K562 (cell line): ENCODE results near the gene ATP6V1F. TPM values are rescaled to one million over a fixed set of nuclear protein-coding genes. Genes with fewer than 3 reads are reported as not detected.

Experiments used
- ARHGAP35 ChIP-seq: fragments of 450-650 bp; IDR thresholded peaks from 2 replicates; pipeline ENCODE4 v1.6.1; 2018; ENCODE audit not compliant: partially characterized antibody
- ATF7 ChIP-seq: fragments of 450-650 bp; IDR thresholded peaks from 2 replicates; pipeline ENCODE4 v1.7.1; 2014; ENCODE audit warnings: mild to moderate bottlenecking, moderate library complexity
- COPS2 ChIP-seq: fragments of 450-650 bp; conservative IDR thresholded peaks from 2 replicates; pipeline ENCODE4 v1.6.1; 2016; ENCODE audit warnings: mild to moderate bottlenecking, moderate library complexity
- ELF1 ChIP-seq: fragments of 200-800 bp; sonication (Bioruptor generic); IDR thresholded peaks from 2 replicates; pipeline ENCODE4 v1.6.1; 2016; ENCODE audit warnings: missing genetic modification characterization, missing compliant biosample characterization
- FOXK2 ChIP-seq, 2 experiments: fragments of 450-650 bp; IDR thresholded peaks in 1 of 2; conservative IDR thresholded peaks in 1 of 2; 2 replicates each; pipeline ENCODE4 v1.6.1; 2016; ENCODE audit warnings: low read depth in 2 of 2, mild to moderate bottlenecking in 1 of 2
- HEY1 ChIP-seq: fragments of 250-450 bp; sonication (Bioruptor Pico); IDR thresholded peaks from 2 replicates; pipeline ENCODE4 v1.5.0; 2020; ENCODE audit warnings: mild to moderate bottlenecking, moderate library complexity, borderline replicate concordance
- IRF1 ChIP-seq: sonication (generic); formaldehyde crosslinking; IDR thresholded peaks from 2 replicates; pipeline ENCODE4 v1.8.0; 2022; ENCODE audit warnings: missing genetic modification reagents, mild to moderate bottlenecking, borderline replicate concordance
- KHSRP ChIP-seq: fragments of 450-650 bp; IDR thresholded peaks from 2 replicates; pipeline ENCODE4 v1.6.1; 2017
- MAFK ChIP-seq: IDR thresholded peaks from 2 replicates; pipeline ENCODE4 v1.6.1; 2011; ENCODE audit warnings: low read length, improper control_type of control experiment
- MBD1 ChIP-seq: fragments of 250-450 bp; sonication (Bioruptor Pico); IDR thresholded peaks from 2 replicates; pipeline ENCODE4 v1.8.0; 2022; ENCODE audit warnings: inconsistent platforms
- MTA1 ChIP-seq: fragments of 450-650 bp; IDR thresholded peaks from 2 replicates; pipeline ENCODE4 v1.6.1; 2017; ENCODE audit warnings: borderline replicate concordance
- NFRKB ChIP-seq: fragments of 450-650 bp; IDR thresholded peaks from 2 replicates; pipeline ENCODE4 v1.6.1; 2016; ENCODE audit warnings: low read depth
- PML ChIP-seq: IDR thresholded peaks from 2 replicates; pipeline ENCODE4 v1.6.1; 2012; ENCODE audit warnings: low read length, inconsistent platforms
- POLR2AphosphoS5 ChIP-seq: IDR thresholded peaks from 2 replicates; pipeline ENCODE4 v1.6.1; 2011; ENCODE audit warnings: mild to moderate bottlenecking, low read depth, low read length, moderate library complexity; ENCODE audit not compliant: control insufficient read depth, insufficient read depth
- RBM15 ChIP-seq: fragments of 200-400 bp; formaldehyde crosslinking; IDR thresholded peaks from 2 replicates; pipeline ENCODE4 v1.6.1; 2018; ENCODE audit warnings: mild to moderate bottlenecking, low read length, moderate library complexity; ENCODE audit not compliant: insufficient read depth
- RBM22 ChIP-seq: fragments of 200-400 bp; formaldehyde crosslinking; IDR thresholded peaks from 2 replicates; pipeline ENCODE4 v1.6.1; 2018; ENCODE audit warnings: low read length, low read depth; ENCODE audit not compliant: poor library complexity, severe bottlenecking
- SPI1 ChIP-seq: IDR thresholded peaks from 2 replicates; pipeline ENCODE4 v1.6.1; 2011; ENCODE audit warnings: low read depth, low read length, control low read depth, borderline replicate concordance
- THRA ChIP-seq: fragments of 450-650 bp; IDR thresholded peaks from 2 replicates; pipeline ENCODE4 v1.6.1; 2017; ENCODE audit warnings: mild to moderate bottlenecking, moderate library complexity
- ZBTB9 ChIP-seq: fragments of 450-650 bp; formaldehyde crosslinking; IDR thresholded peaks from 2 replicates; pipeline ENCODE4 v1.4.0; 2020; ENCODE audit warnings: mild to moderate bottlenecking, moderate library complexity
- ZNF24 ChIP-seq: fragments of 450-650 bp; IDR thresholded peaks from 2 replicates; pipeline ENCODE4 v1.6.1; 2016
- ZNF445 ChIP-seq: fragments of 250-450 bp; sonication (Bioruptor Pico); IDR thresholded peaks from 2 replicates; pipeline ENCODE4 v1.4.0; 2020; ENCODE audit warnings: low read depth, mild to moderate bottlenecking, moderate library complexity
- ZNF551 ChIP-seq: fragments of 250-450 bp; sonication (Bioruptor Pico); IDR thresholded peaks from 2 replicates; pipeline ENCODE4 v1.5.0; 2021; ENCODE audit warnings: mild to moderate bottlenecking, moderate library complexity
- ZNF589 ChIP-seq: fragments of 200-800 bp; sonication (Bioruptor generic); IDR thresholded peaks from 2 replicates; pipeline ENCODE4 v1.6.1; 2016; ENCODE audit warnings: low read depth, missing genetic modification characterization, missing compliant biosample characterization
- ZNF764 ChIP-seq: fragments of 250-450 bp; sonication (Bioruptor Pico); IDR thresholded peaks from 2 replicates; pipeline ENCODE4 v1.4.0; 2020; ENCODE audit warnings: low read depth, mild to moderate bottlenecking, moderate library complexity
- polyA plus RNA-seq, 8 experiments: library from polyadenylated mRNA; depleted of rRNA in 4 of 8; stranded (reverse) in 5 of 8; unstranded in 3 of 8; fragments of >200 nt; fragmentation: Nextera tagmentation in 2 of 8; fragmentation: Illumina TruSeq in 1 of 8; extraction: Ambion mirVana in 2 of 8; extraction: Trizol in 1 of 8; gene quantifications; 2 replicates each; pipeline versions ENCODE4 v1.2.1 to v1.2.3, GENCODE V29; 2011 to 2014; ENCODE audit warnings: inconsistent platforms in 1 of 8, missing spikeins in 1 of 8
- total RNA-seq, 7 experiments: library from RNA; depleted of rRNA in 6 of 7; stranded (reverse); fragments of >200 nt in 6 of 7; fragmentation: Illumina TruSeq in 2 of 7; extraction: Trizol in 2 of 7; gene quantifications; 2 replicates each; pipeline versions ENCODE4 v1.2.1 to v1.2.3, GENCODE V29; 2011 to 2021; ENCODE audit warnings: low replicate concordance in 1 of 7

The ATP6V1F gene
- total and polyA plus RNA-seq, 9 of the 15 experiments (the other 6 are each of a cell fraction or from before 2014, with no cell fraction given), result 206 to 1,123 (median 542) TPM

- TF ChIP-seq IRF1 (CRISPR knock-in tag) (peak; percentile 80; the same call in 1 of the 2 replicates), SPI1 (0 out of 2 replicates have a peak, but pooled peaks have one; percentile 22), MBD1 (CRISPR knock-in tag) (no peak), ZBTB9 (CRISPR knock-in tag) (no peak), ARHGAP35 (no peak), KHSRP (no peak), ELF1 (tag) (no peak), ZNF764 (CRISPR knock-in tag) (no peak), PML (peak; percentile 58; the same call in 1 of the 2 replicates), MTA1 (no peak; the same call in 1 of the 2 replicates), HEY1 (no peak), RBM22 (no peak), MAFK (no peak), ATF7 (peak; percentile 79), ZNF24 (peak; percentile 100), THRA (no peak), COPS2 (no peak), POLR2AphosphoS5 (peak; percentile 80), ZNF445 (0 out of 2 replicates have a peak, but pooled peaks have one; percentile 30), ZNF551 (CRISPR knock-in tag) (no peak), ZNF589 (CRISPR knock-in tag) (no peak), NFRKB (peak; percentile 41; the same call in 1 of the 2 replicates), FOXK2 (conservative IDR thresholded peaks at IDR 0.05 in 1 of 2, IDR thresholded peaks at IDR 0.05 in 1 of 2; ENCODE audit: low read depth in 2 of 2) (peak; percentile 86 to 95; a peak in 3 of 4 replicates), RBM15 (no peak)
Observed at GRCh38 chr7:128862571-128863432, at the start of gene ATP6V1F (continued).
